HepG2 (cell line): Measurements from ENCODE around the gene MGLL. TPM values are rescaled to one million over a fixed set of nuclear protein-coding genes. Genes with fewer than 3 reads are reported as not detected.

Experiments
- ARID4A ChIP-seq: sonication (generic); formaldehyde crosslinking; IDR thresholded peaks from 2 replicates; pipeline ENCODE4 v1.5.0; 2020; ENCODE audit warnings: mild to moderate bottlenecking, missing genetic modification reagents, borderline replicate concordance
- BRD4 ChIP-seq: sonication (generic); formaldehyde crosslinking; IDR thresholded peaks from 2 replicates; pipeline ENCODE4 v1.4.0; 2020; ENCODE audit warnings: missing genetic modification reagents
- CEBPB ChIP-seq: IDR thresholded peaks from 2 replicates; pipeline ENCODE4 v1.6.1; 2011; ENCODE audit warnings: low read depth, low read length, improper control_type of control experiment, borderline replicate concordance
- FOXO1 ChIP-seq: sonication (generic); formaldehyde crosslinking; IDR thresholded peaks from 2 replicates; pipeline ENCODE4 v1.4.0; 2020; ENCODE audit warnings: missing genetic modification reagents
- KDM4B ChIP-seq: sonication (generic); formaldehyde crosslinking; IDR thresholded peaks from 2 replicates; pipeline ENCODE4 v1.4.0; 2020; ENCODE audit warnings: missing genetic modification reagents
- MYC ChIP-seq: sonication (generic); formaldehyde crosslinking; IDR thresholded peaks from 2 replicates; pipeline ENCODE4 v1.9.0; 2021; ENCODE audit warnings: missing genetic modification reagents, borderline replicate concordance
- NCOA5 ChIP-seq: sonication (generic); formaldehyde crosslinking; IDR thresholded peaks from 2 replicates; pipeline ENCODE4 v1.4.0; 2020; ENCODE audit warnings: missing genetic modification reagents
- NR2F2 ChIP-seq: IDR thresholded peaks from 2 replicates; pipeline ENCODE4 v1.6.1; 2012; ENCODE audit warnings: low read depth, inconsistent platforms, borderline replicate concordance
- NRL ChIP-seq: sonication (generic); formaldehyde crosslinking; IDR thresholded peaks from 2 replicates; pipeline ENCODE4 v1.5.0; 2020; ENCODE audit warnings: missing genetic modification reagents, mild to moderate bottlenecking, moderate library complexity, borderline replicate concordance
- POLR2AphosphoS5 ChIP-seq: IDR thresholded peaks from 2 replicates; pipeline ENCODE4 v1.6.1; 2012; ENCODE audit warnings: low read depth, low read length
- PTBP1 ChIP-seq: fragments of 200-400 bp; formaldehyde crosslinking; IDR thresholded peaks from 2 replicates; pipeline ENCODE4 v1.6.1; 2018; ENCODE audit warnings: low read length, low read depth; ENCODE audit not compliant: poor library complexity, severe bottlenecking
- SAP130 ChIP-seq: IDR thresholded peaks from 2 replicates; pipeline ENCODE4 v1.6.1; 2016; ENCODE audit warnings: low read depth
- SP4 ChIP-seq: sonication (generic); formaldehyde crosslinking; IDR thresholded peaks from 2 replicates; pipeline ENCODE4 v1.8.1; 2023; ENCODE audit warnings: mild to moderate bottlenecking, missing genetic modification reagents
- SRSF1 ChIP-seq: fragments of 200-400 bp; formaldehyde crosslinking; optimal IDR thresholded peaks from 2 replicates; pipeline ENCODE3; 2017; ENCODE audit warnings: mild to moderate bottlenecking, low read depth, low read length, moderate library complexity
- THAP9 ChIP-seq: sonication (generic); formaldehyde crosslinking; IDR thresholded peaks from 2 replicates; pipeline ENCODE4; 2020; ENCODE audit warnings: missing genetic modification reagents, mild to moderate bottlenecking, borderline replicate concordance
- YEATS2 ChIP-seq: sonication (generic); formaldehyde crosslinking; IDR thresholded peaks from 2 replicates; pipeline ENCODE4 v1.4.0; 2020; ENCODE audit warnings: missing genetic modification reagents, borderline replicate concordance
- ZBTB43 ChIP-seq: sonication (generic); formaldehyde crosslinking; conservative IDR thresholded peaks from 2 replicates; pipeline ENCODE4 v1.4.0; 2020; ENCODE audit warnings: missing genetic modification reagents
- ZBTB49 ChIP-seq: sonication (generic); formaldehyde crosslinking; IDR thresholded peaks from 2 replicates; pipeline ENCODE4 v1.4.0; 2020; ENCODE audit warnings: missing genetic modification reagents, borderline replicate concordance
- ZNF124 ChIP-seq: sonication (generic); formaldehyde crosslinking; IDR thresholded peaks from 2 replicates; pipeline ENCODE4 v1.4.0; 2020; ENCODE audit warnings: missing genetic modification reagents
- polyA plus RNA-seq, 8 experiments: library from polyadenylated mRNA; depleted of rRNA in 3 of 8; stranded (reverse) in 7 of 8; unstranded in 1 of 8; fragments of >200 nt; fragmentation: Illumina TruSeq in 4 of 8; extraction: Trizol in 4 of 8; gene quantifications; 2 replicates each; pipeline versions ENCODE4 v1.2.1 to v1.2.3, GENCODE V29; 2011 to 2016; ENCODE audit warnings: low read depth in 4 of 8, missing spikeins in 1 of 8, mixed read lengths in 1 of 8; ENCODE audit not compliant: insufficient read depth in 1 of 8
- total RNA-seq, 5 experiments: library from RNA; depleted of rRNA; stranded (reverse); fragments of >200 nt; fragmentation: Illumina TruSeq; extraction: Trizol; gene quantifications; 2 replicates each; pipeline ENCODE4 v1.2.3, GENCODE V29; 2016; ENCODE audit warnings: low read depth in 1 of 5

MGLL gene
- total and polyA plus RNA-seq, 2 of the 13 experiments (the other 11 are each of a cell fraction or from before 2014, with no cell fraction given) = not detected

GRCh38 chr3:127672429-127673190 is 149.7 kb downstream of the MGLL start, which contains the start of gene ABTB1 (continued):
- no peak for TF ChIP-seq ZBTB49 (CRISPR knock-in tag)
- peak; percentile 44; the same call in 1 of the 2 replicates for TF ChIP-seq POLR2AphosphoS5
- peak; percentile 41; the same call in 1 of the 2 replicates for TF ChIP-seq FOXO1
- no peak for TF ChIP-seq PTBP1
- peak; percentile 44; the same call in 1 of the 2 replicates for TF ChIP-seq MYC (CRISPR knock-in tag)
- TF ChIP-seq NR2F2 = no peak
- no peak for TF ChIP-seq NCOA5 (CRISPR knock-in tag)
- TF ChIP-seq CEBPB = no peak
- no peak for TF ChIP-seq ZNF124 (CRISPR knock-in tag)
- no peak; the same call in 1 of the 2 replicates for TF ChIP-seq SP4 (CRISPR knock-in tag)
- no peak for TF ChIP-seq KDM4B (CRISPR knock-in tag)
- peak; percentile 62; the same call in 1 of the 2 replicates for TF ChIP-seq ARID4A (CRISPR knock-in tag)
- peak; percentile 51; the same call in 1 of the 2 replicates for TF ChIP-seq ZBTB43 (CRISPR knock-in tag)
- no peak for TF ChIP-seq SRSF1
- peak; percentile 71 for TF ChIP-seq SAP130 (CRISPR knock-in tag)
- no peak for TF ChIP-seq YEATS2
- 0 out of 2 replicates have a peak, but pooled peaks have one; percentile 6 for TF ChIP-seq BRD4 (CRISPR knock-in tag)
- TF ChIP-seq THAP9 (CRISPR knock-in tag) = no peak
- no peak for TF ChIP-seq NRL
